Measurements from ENCODE around the gene ERGIC1.
A peak's percentile ranks its signal among the peaks of the same experiment; 100 is the strongest.

ERGIC1 gene

GRCh38 chr5:172907657-172908056 lies 73.6 kb downstream of the ERGIC1 start:
- no peak for TF ChIP-seq CTCF (IDR thresholded peaks at IDR 0.05; ENCODE audit: low read depth, low read length, missing control alignments)

DNA sequence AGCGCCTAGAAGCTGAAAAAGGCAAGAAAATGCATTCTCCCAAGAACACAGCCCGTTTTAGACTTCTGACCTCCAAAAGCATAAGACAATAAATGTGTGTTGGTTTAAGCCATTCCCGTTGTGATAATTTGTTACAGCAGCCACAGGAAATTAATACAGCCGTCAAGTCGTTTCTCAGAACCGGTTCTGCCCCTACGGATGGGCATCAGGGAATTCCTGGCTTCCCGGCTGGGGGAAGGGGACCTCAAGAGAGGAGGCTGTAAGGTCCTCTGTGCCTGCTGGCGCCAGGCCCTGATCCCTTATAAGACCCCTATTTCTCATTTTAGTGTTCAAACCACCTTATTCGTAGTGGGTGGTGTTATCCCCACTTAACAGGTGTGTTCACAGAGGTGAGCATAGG lies 74.6 kb downstream of the ERGIC1 start:
- no peak for DNase-seq (ENCODE audit: low read depth)
- TF ChIP-seq CTCF (IDR thresholded peaks at IDR 0.05; ENCODE audit: low read depth, low read length, missing control alignments): no peak

More at GRCh38 chr5:172907657-172908056, 73.6 kb downstream of the ERGIC1 start:
- H3K4me3 ChIP-seq (ENCODE audit: low read depth, low read length): no peak overlapping the region
- no peak for DNase-seq (ENCODE audit: low read depth)

DNA sequence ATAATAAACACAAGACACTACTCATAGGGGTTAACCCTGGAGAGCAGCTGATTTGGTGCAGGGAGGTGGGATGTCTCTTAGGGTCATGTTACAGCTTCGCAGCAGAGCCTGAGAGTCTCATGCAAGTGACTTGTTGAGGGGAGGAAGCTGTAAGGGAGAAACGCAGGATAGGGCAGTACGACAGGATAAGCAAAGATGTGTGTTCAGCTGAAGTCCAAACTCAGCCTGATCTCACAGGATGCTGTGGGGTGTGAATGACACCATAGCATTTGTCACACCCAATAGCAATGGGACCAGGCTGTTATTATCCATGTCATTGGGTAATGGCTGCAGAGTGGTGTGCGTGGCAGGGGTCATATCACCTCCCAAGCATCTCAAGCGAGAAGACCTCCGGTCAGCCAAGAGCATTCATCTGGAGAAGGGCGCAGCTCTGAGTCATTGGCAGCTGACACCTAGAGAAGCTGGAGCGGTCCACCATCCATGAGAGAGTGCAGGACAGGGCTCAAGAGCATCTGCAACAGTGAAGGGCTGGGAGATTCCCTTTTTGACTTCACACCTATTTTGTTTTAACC lies 76.0 kb downstream of the ERGIC1 start:
- no peak for DNase-seq (ENCODE audit: low read depth)
- H3K4me3 ChIP-seq (ENCODE audit: low read depth, low read length): no peak overlapping the region
- TF ChIP-seq CTCF (IDR thresholded peaks at IDR 0.05; ENCODE audit: low read depth, low read length, missing control alignments): no peak

More for the DNA sequence above, 74.6 kb downstream of the ERGIC1 start:
- H3K4me3 ChIP-seq (ENCODE audit: low read depth, low read length): no peak overlapping the region

DNA sequence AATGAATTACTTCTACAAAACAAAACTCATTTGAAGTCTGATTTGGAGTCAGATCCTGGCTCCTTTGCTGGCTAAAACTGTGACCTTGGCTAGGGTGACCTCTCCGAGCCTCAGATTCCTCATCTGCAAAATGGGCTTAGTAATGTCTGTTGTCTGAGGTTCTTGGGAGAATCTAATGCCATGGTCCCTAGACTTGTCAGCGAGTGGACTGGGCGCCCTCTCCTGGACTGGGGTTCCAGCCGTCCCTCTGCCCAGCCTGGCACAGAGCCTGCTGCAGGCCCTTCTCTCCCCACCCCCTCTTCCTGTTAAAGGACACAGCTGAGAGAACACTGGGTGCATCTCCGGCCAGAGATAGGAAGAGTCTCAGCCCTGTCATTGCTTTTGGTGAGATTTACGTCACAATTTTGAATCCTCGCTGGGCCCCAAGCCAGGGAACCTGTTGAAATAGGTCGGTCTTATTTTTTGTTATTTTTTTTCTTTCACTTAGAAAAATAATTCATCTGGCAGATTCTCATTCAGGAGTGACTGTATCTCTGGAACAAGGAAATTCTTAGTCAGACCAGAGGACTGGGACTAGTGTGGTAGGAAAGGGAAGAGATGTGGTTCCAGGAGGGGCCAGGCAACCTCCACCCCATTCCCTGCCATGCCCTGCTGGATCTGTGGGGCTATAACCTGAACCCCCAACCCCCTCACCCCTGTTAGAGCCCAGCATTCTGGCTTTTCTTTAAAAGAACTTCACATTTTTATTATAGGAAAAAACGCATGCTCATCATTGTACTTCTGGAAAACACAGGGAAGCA lies 77.0 kb downstream of the ERGIC1 start:
- no peak for DNase-seq (ENCODE audit: low read depth)
- no peak overlapping the region for H3K4me3 ChIP-seq (ENCODE audit: low read depth, low read length)
- peak; percentile 39 for TF ChIP-seq CTCF (IDR thresholded peaks at IDR 0.05; ENCODE audit: low read depth, low read length, missing control alignments)

DNA sequence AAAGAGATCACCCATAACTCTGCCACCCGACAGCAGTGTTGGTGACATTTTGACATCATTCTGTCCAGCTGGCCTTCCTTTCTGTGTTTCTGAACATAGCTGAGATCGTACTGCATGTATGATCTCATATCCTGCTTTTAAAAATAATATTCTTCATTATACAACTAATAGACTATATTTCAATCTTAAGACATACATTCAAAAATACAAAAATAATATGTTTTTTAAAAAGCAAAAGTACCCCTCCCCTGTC lies 77.5 kb downstream of the ERGIC1 start:
- no peak for DNase-seq (ENCODE audit: low read depth)
- no peak for TF ChIP-seq CTCF (IDR thresholded peaks at IDR 0.05; ENCODE audit: low read depth, low read length, missing control alignments)
- H3K4me3 ChIP-seq (ENCODE audit: low read depth, low read length): no peak overlapping the region

DNA sequence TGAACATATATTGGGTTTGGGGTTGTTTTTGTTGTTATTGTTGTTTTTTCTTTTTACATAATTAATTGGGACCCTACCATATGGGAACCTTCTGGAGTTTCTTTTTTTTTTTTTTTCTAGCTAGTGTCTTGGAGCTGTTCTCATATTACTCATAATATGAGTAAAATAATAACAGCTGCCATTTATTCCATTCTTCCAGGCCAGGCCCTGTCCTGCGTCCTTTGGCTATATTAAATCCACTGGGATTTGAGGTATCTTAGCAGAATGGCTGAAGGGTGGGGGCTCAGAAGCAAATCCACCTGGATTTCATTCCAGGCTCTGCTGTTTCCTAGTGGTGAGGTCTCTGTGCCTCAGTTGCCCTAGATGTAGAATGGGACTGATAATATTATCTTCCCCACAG lies 77.9 kb downstream of the ERGIC1 start:
- H3K4me3 ChIP-seq (ENCODE audit: low read depth, low read length): no peak overlapping the region
- DNase-seq (ENCODE audit: low read depth): no peak
- no peak for TF ChIP-seq CTCF (IDR thresholded peaks at IDR 0.05; ENCODE audit: low read depth, low read length, missing control alignments)
